HG03469 (cell line): ENCODE results near the gene C11orf42.
"Not testable (repeated sequence)": the region's sequence is repeated elsewhere in the genome, so short reads cannot be mapped to it uniquely, and the experiment has no call there.

Source experiments
- ATAC-seq: cut with Tn5 transposase; IDR thresholded peaks from one replicate; pipeline ENCODE4 v1.9.1; 2021; ENCODE audit warnings: mild to moderate bottlenecking, moderate library complexity, moderate number of reproducible peaks; ENCODE audit not compliant: unreplicated experiment

Gene C11orf42

GRCh38 chr11:6219359-6219758 lies 14.0 kb downstream of the C11orf42 start:
- no peak for ATAC-seq

GRCh38 chr11:6223854-6224253 lies 18.5 kb downstream of the C11orf42 start:
- ATAC-seq = no peak

- no peak for ATAC-seq
These were observed 19.1 kb downstream of the C11orf42 start for GRCh38 chr11:6224421-6224820.

GRCh38 chr11:6225024-6225423 lies 19.7 kb downstream of the C11orf42 start:
- no peak for ATAC-seq

- no peak for ATAC-seq
These were observed 20.5 kb downstream of the C11orf42 start for GRCh38 chr11:6225896-6226295.

- no peak for ATAC-seq
These were observed 23.2 kb downstream of the C11orf42 start for GRCh38 chr11:6228520-6228919.

GRCh38 chr11:6229911-6230310 lies 24.6 kb downstream of the C11orf42 start:
- ATAC-seq = no peak

GRCh38 chr11:6232899-6233298 lies 27.5 kb downstream of the C11orf42 start:
- ATAC-seq = no peak

GRCh38 chr11:6233984-6234386 lies 28.6 kb downstream of the C11orf42 start:
- ATAC-seq = no peak

GRCh38 chr11:6234387-6235107 lies 29.2 kb downstream of the C11orf42 start, which contains the start of gene FHIP1B:
TSS of gene FHIP1B (minus strand) at chr11:6234636. CDS start at chr11:6224516, 10,120 bp downstream.
- peak; percentile 93 for ATAC-seq

- no peak for ATAC-seq
These were observed 31.9 kb downstream of the C11orf42 start for GRCh38 chr11:6237266-6237665.

- no peak for ATAC-seq
These were observed 32.5 kb downstream of the C11orf42 start for GRCh38 chr11:6237761-6238302.

- no peak for ATAC-seq
These were observed 33.5 kb downstream of the C11orf42 start, which contains the start of gene CNGA4 for GRCh38 chr11:6238902-6239301. TSS of gene CNGA4 (plus strand) at chr11:6239089. CDS start at chr11:6239207, 118 bp downstream.

GRCh38 chr11:6240139-6240538 lies 34.8 kb downstream of the C11orf42 start:
- ATAC-seq = no peak

- ATAC-seq = no peak
These were observed 35.4 kb downstream of the C11orf42 start for GRCh38 chr11:6240781-6241180.

GRCh38 chr11:6241316-6241715 lies 36.0 kb downstream of the C11orf42 start:
- ATAC-seq = no peak

- ATAC-seq = no peak
These were observed 40.2 kb downstream of the C11orf42 start for GRCh38 chr11:6245536-6245935.

- no peak for ATAC-seq
These were observed 42.9 kb downstream of the C11orf42 start for GRCh38 chr11:6248248-6248647.

- ATAC-seq = not testable (repeated sequence)
These were observed 43.5 kb downstream of the C11orf42 start for GRCh38 chr11:6248897-6249296.

GRCh38 chr11:6249770-6250555 lies 44.6 kb downstream of the C11orf42 start:
- ATAC-seq = no peak

- peak; percentile 83 for ATAC-seq
These were observed 45.9 kb downstream of the C11orf42 start for GRCh38 chr11:6251120-6251733.
